Activated T-helper 1 cell treated with anti-CD3 and anti-CD28 coated beads, Interleukin-2, amount 50 U/mL, for 16 hours (primary cell): ENCODE results near the gene C5orf15.
"Not testable (repeated sequence)": the region's sequence is repeated elsewhere in the genome, so short reads cannot be mapped to it uniquely, and the experiment has no call there.

ENCODE experiments used
- DNase-seq, 2 donors: peaks; one replicate each; pipeline ENCODE4 v3.0.0-alpha.2; 2020; ENCODE audit warnings: low read depth in 1 of 2, low spot score in 1 of 2

Gene C5orf15

DNA sequence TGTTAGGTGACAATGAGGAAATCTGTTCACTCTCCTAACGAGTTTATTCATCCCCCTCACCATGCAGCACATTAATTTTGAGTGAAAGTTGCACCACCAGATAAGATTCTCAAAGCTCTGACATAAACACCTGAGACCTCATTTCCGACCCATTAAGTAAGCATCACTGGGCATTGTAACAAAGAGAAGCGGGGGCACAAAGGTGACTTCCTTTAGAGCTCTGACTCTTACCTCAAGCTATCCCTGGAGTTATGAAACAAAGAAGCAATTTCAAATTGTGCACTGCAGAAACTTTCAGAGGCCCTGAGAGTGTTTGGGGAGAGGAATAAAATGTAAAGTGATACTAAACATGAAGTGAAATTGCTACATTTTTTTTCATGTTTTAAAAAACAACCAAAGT lies 29.5 kb downstream of the C5orf15 start:
- no peak for DNase-seq

DNA sequence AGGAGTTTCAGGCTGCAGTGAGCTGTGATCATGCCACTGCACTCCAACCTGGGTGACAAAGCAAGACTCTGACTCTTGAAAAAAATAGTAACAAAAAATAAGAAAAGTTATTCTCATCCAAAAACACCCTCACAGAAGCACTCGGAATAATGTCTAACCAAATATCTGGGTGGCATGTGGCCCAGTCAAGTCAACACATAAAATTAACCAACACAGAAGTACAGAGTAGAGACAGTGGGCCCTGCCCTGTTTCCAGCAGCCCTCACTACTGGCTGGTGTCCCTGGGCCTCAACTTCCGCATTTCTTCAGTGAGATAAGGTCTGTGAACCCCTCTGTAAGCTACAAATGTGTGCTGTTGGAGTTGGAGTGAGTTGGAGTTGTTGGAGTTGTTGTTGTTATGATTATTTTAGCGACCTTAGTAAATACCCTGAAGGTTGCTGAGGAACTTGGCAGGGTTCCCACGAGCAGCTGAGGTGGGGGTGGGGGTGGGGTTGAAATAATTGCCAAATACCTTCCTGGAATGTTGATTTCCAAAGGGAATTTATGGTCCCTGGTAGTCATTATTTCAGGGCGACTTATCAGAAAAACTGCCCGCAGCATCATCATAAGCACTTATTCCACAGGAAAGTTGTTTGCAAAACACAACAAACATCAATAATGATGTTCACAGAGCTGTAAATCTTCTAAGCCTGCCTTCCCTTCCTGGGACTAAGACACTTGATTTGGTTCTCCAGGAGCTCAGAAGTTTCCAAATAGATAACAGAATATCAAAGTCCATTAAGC lies 30.2 kb downstream of the C5orf15 start:
- no peak for DNase-seq

DNA sequence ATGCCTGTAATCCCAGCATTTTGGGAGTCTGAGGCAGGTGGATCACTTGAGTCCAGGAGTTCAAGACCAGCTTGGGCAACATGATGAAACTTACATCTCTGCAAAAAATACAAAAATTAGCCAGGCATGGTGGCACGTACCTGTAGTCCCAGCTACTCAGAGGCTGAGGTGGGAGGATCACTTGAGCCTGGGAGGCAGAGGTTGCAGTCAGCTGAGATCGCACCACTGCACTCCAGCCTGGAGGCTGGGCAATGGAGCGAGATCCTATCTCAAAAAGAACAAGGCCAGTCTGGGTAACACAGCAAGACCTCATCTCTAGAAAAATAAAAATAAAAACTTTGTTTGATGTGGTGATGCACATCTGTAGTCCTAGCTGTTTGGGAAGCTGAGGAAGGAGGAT lies 30.8 kb downstream of the C5orf15 start:
- not testable (repeated sequence) for DNase-seq

DNA sequence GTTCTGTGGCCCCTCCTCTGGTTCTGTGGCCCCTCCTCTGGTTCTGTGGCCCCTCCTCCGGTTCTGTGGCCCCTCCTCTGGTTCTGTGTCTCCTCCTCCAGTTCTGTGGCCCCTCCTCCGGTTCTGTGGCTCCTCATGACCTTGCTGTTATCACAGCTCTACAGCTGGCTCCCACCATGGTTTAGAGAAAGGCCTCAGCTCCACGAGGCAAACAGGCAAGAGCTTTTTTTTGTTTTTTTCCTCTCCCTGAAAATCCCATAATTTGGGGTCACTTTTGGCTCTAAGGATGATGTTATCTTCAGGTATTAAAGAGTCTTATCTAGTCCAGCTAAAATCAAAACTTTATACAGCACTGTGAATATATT lies 31.8 kb downstream of the C5orf15 start:
- DNase-seq: no peak

DNA sequence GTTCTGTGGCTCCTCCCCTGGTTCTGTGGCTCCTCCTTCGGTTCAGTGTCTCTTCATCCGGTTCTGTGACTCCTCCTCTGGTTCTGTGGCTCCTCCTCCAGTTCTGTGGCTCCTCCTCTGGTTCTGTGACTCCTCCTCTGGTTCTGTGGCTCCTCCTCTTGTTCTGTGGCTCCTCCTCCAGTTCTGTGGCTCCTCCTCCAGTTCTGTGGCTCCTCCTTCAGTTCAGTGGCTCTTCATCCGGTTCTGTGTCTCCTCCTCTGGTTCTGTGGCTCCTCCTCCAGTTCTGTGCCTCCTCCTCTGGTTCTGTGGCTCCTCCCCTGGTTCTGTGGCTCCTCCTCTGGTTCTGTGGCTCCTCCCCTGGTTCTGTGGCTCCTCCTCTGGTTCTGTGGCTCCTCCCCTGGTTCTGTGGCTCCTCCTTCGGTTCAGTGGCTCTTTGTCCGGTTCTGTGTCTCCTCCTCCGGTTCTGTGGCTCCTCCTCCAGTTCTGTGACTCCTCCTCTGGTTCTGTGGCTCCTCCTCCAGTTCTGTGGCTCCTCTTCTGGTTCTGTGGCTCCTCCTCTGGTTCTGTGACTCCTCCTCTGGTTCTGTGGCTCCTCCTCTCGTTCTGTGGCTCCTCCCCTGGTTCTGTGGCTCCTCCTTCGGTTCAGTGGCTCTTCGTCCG lies 32.3 kb downstream of the C5orf15 start:
- not testable (repeated sequence) for DNase-seq

DNA sequence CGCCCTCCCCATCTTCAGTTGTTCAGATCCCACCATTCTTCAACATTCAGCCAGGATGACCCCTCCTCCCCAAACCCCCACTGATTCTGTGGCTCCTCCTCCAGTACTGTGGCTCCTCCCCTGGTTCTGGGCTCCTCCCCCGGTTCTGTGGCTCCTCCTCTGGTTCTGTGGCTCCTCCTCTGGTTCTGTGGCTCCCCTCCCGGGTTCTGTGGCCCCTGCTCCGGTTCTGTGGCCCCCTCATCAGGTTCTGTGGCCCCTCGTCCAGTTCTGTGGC lies 32.8 kb downstream of the C5orf15 start:
- DNase-seq: no peak

DNA sequence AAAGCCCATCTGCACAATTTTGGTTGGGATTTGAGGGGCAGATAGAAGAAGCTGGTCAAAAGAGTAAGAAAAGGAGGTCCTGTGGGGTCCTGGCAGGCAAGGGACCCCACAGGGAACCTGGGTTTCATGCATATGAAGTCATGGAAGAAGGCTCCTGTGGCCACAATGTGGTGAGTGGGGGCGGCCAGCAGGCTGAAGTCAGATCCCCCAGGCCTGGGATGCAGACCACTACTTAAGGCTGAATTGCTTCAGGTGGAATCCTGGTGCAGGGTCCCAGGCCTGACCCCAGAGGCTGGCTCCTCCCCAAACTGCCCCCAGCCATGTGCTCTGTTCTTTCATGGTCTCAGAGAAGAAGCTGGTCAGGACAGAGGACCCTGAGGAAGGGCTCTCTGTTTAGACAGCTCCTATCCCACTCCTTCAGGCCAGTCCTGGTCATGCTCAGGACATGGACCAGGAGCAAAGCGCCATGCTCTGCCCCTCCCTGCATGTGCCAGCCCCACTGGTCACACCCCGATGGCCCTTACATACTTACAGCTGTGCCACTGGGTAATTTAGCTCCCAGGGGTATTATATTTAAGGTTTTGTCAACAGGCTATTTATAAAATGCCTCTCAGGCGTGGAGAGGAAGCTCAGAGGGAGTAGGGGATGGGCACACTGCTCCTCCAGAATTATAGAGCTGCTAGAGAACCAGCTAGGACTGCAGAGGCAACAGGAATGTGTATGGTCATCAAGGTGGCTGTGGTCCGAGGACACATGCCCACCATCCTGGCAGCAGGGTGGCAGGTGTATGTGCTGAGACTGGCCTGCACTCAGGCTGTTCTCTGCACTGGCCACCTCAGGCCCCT lies 33.4 kb downstream of the C5orf15 start:
- no peak for DNase-seq

DNA sequence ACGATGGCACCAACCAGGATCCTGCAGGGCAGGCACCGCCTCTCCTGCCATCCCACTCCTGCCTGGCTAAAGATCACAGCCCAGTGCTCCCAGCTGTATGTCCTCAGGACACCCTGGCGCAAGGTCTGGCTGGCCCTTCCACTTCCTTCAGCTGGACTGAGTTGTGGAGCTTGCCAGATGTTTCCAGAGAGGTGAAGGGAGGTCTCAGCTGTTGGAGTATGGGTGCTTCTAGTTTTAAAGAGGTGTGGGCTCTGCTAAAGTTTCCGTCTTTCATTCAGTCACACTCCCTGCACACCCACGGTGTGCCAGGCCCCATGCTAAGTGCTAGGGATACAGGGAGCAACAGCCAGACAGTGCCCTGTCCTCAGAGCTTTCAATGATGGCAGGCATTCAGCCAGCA lies 34.1 kb downstream of the C5orf15 start:
- DNase-seq: no peak

DNA sequence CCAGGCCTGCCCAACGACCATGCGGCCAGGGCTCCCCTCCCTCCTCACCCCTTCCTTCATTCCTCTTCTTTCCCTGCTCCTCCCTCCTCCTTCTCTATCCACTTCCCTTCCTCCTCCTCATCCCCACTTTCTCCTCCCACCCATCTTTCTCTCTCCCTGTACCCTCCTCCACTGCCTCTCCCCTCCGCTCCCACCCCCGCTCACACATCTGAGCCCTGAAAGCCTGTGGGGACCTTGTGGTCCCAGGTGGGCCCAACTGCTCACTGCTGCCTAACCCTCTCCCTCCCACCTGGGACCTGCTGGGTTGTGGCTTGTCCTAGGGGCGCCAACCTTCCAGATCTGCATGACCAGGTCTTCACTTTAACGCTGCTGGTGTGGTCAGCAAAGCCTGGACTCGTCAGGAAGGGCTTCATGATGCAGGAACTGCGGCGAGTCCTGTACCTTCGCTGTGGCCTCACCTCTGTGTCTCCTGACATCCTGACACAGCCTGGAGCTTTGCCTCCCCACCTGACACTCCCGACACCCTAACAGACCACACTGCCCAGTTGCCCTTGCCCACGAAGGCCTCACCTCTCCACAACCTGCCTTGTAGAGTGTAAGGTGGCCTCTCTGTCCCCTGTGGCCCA lies 34.6 kb downstream of the C5orf15 start:
- no peak for DNase-seq

DNA sequence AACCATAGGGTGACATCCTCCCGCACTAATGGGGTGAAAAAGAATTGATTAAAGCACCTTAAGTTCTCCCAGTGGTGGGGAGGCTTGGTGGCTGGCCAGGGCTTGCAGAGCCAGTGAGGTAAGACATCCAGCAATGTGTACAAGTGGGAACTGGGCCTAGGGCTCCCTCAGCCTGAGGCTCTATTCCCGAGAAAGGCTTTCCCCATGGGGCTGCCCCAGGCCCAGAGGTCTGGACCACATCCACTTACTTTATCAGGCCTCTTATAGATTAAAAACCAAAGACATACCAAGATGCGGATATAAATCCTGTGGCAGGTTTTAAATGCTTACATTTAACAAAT lies 35.3 kb downstream of the C5orf15 start:
- DNase-seq: no peak

DNA sequence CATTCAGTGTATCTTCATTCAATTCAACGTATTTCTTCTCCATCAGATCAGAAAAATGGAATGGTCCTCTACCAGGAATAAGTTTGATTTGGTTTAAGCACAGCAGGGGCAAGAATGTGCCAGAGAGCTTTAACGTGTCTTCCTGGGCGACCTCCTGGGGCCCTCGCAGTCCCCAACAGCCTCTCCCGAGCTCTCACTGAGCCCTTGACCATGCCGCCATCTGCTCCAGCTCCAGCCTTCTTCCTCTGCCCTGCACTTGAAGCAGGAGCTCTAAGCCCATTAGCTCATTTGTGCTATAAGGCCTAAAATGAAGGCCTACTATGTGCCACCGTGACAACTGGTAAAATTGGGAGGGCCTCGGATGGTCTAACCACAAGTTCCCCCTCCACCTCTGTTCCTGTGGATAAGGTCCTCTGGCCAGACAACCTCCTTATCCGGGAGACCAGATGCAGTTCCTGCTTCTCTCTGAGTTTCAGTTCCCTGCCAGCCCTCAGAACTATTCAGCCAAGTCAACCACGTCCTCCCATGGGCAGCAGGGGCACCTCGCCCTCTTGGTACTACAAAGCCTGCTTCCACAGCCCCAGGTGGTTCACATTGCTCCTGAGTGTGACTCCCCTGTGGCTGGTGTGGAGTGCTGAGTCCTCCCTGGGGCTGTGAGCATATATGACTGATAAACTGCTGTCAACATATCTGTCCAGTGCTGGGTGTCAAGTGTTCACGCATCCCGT lies 35.8 kb downstream of the C5orf15 start:
- DNase-seq: no peak

DNA sequence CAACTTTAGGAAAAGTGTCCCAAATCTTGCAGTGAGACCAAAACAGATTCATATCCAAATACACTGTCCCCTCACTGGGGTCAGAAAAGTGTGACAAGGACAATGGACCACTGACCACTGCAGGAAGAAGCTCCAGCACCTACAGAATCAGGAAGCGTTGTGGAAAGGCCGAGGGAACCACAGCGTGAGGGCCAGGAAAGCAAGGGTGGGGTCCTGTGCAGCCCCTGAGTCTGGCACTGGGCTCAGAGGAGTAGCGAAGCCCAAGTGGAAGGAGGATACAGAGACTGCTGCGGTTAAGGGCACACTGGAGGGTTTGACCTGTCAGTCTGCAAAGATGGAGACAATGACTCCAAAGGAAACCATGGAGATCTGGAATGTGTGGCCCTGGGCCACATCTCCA lies 36.9 kb downstream of the C5orf15 start:
- DNase-seq: no peak

DNA sequence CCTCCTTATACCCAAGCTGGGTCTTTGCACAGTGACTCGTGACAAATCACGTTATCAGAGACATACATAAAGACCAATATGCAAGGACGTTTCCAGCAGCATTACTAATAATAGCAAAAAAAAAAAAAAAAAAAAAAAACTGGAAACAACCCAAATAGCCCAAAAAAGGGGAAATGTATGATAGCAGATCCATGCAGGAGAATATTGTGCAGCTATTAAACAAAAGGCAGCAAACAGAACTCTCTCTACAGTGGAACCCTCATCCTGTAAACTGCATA lies 37.7 kb downstream of the C5orf15 start:
- no peak for DNase-seq

DNA sequence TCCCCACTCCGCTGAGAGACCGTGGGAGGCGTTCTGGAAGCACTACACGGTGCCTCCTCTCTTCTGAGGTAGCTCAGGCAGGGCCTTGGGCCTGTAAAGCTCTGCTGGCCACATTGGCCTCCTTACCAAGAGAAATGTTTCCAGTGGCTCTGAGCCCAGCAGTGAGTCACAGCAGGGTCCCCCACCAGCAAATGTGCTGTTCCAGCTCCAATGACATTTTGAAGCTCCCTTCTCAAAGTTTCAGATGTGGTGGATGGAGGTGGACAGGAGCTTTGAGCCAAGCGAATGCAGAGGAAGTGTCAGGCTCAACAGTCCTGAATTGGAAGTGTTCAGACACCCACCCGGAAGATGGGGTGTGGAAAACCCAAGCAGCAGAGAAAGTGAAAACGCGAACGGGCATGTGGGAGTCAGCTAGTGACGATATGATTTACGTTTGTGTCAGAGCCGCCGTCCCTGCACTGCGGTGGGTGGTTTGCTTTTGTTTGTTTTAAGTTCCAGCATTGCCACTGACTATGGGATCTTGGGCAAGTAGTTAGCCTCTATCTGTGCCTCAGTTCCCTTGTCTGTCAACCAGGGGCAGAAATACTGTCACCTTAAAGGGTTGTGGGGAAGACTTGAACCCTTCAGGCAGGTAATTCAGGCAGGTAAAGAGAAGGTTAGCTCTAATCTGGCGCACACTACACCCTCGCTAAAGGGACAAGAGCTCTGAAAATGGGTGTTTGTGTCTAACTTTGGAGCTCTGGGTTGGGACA lies 38.2 kb downstream of the C5orf15 start:
- peak; percentile 19 to 42 for DNase-seq

DNA sequence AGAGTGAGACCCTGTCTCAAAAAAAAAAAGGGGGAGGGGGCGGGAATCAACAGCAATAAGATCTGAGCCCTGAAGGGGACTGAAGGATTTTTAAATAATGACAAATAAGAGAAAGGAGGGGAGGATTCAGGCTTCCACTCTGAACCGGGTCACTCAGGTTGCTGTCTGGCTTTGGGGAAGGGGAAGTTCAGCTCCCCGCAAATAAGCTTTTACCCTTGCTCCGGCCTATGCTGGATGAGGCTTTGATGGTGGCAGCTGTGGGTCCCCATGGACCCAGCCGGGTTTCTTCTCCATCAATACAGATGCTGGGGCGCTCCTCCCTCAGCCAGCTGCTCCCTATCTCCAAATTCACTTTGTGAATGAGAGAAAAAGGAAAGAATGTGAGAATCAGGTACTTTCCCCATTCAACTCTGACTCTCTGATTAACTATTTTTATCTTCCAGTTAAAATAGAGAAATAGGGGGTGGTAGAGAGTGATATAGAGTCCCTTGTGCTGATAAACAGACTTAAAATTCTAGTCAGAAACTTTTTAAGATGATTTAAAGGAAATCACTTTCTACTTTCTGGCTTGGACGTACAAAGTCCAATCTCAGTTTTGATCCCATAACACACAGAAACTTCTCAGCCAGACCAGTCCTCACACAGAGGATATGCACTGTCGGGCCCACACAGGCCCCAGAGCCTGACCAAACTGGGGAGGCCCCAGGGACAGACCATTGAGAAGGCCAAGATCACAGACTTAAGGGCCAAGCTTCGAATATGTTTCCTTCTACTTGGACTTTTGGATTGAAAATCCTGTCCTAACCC lies 39.6 kb downstream of the C5orf15 start:
- DNase-seq: no peak

DNA sequence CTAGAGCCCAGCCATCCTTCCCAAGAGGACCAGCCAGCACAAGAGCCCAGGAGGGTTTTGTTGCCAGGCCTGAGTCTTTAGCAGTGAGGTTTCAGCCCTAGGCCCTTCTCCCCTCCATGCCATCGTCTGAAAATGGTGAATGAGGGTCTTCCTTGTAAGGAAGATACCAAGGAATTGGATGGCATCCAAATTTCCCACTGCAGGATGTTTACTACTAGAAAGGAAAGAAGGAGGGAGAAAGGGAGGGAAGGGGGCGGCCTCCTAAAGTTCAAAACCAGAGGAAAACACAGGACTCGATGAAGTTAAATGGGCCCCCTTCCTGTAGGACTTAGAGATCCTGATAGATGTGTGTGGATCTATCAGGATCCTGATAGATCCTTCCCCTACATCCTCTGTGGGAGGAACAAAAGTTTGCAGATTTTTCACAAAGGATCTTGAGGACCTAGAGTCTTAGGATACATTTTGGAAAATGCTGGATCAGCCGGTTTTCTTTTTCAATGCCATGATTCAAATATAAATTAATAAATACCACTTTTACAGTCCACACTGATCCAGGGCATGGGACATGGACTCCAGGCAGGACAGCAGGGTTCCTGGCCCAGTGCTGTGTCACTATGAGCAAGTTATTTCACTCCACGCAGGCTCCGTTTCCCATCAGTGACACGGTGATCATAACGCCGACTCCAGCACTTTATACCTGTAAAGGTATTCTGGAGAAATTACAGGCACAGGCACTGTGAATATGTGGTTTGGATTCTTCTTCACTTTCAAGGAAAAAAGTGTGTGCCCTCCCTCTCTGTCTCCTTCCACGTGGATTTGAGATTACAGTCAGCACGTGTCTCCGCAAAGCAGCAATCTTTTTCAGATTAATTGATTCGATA lies 40.9 kb downstream of the C5orf15 start:
- DNase-seq: no peak

DNA sequence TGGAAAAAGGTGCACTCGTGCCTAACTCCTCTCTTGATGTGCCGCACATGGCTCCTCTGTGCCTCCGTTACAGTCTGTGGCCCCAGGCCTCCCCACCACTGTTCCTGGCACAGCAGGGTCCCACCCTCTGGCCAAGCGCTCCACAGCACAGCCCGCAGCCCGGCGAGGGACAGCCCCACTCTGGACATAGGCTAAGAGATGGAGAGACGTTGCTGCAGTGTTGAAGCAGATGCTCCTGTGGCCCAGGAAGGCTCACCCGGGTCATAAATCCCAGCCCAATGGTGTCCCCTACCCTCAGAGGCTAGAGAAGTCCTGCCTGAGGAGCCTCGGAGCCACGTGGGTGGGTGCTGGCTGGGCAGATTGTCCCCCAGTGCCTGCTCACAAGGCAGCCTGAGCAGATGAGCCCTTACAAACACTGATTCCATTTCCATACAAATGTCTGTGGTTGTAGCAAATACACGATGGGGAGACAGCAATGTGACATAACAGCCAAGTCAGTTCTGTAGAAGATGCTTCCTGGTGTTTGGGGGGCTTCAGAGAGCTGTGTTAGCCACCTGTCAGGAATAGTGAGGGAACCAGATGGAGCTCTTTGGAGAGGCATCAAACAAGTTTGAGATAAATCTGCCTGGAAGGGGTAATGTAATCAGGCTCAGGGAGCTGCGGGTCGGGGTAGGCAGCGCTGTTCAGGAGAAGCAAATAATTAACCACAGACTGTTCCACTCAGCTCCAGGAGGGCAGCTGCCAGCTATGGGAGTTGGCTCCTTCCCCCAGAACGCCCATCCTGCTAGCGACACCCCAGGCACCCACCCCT lies 41.7 kb downstream of the C5orf15 start:
- DNase-seq: no peak

DNA sequence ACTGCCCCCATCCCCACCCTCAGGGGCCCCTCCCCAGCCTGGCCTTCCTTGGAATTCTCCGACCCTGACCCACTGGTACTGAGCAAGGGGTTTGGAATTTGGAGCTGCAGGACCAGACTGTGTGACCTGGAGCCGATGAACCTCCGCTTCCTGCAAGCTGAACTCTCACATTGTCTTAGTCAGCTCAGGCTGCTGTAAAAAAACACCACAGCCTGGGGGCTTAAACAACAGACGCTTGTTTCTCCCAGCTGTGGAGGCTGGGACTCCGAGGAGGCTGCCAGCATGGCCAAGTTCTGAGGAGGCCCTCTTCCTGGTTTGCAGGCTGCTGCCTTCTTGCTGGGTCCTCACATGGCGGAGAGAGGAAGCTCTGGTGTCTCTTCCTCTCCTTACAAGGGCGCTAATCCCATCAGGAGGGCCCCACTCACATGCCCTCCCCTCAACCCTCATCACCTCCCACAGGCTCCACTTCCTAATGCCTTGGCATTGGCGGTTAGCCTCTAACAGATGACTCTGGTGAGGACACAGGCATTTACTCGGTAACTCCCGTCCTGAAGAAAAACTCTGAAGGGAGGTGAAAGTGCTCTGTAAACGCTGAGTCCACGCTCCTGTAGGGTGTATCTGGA lies 42.4 kb downstream of the C5orf15 start:
- DNase-seq: no peak
